Esophagus squamous epithelium (tissue), 5 donors: ENCODE data around the gene PCDHAC2. TPM values are rescaled to one million over a fixed set of nuclear protein-coding genes. Genes with fewer than 3 reads are reported as not detected.

Source experiments
- DNase-seq: peaks from one replicate; lab custom pipeline; 2025; lab: John Stamatoyannopoulos, UW
- H3K27ac ChIP-seq, 4 donors: fragments of 200-600 bp; sonication (generic); one replicate each; pipeline ENCODE4 v1.5.1; 2016 to 2019; ENCODE audit warnings: mild to moderate bottlenecking in 1 of 4
- H3K27me3 ChIP-seq, 4 donors: fragments of 200-600 bp; sonication (generic); 1 replicate in 3 of 4; 2 replicates in 1 of 4; pipeline versions ENCODE4 v1.5.1 to v1.6.0; 2017 to 2021; ENCODE audit warnings: antibody characterized with exemption in 1 of 4
- H3K36me3 ChIP-seq, 3 donors: fragments of 200-600 bp; sonication (generic); one replicate each; pipeline ENCODE4 v1.5.1; 2016 to 2019
- H3K4me1 ChIP-seq, 3 donors: fragments of 200-600 bp; sonication (generic); one replicate each; pipeline ENCODE4 v1.5.1; 2017 to 2019
- H3K4me3 ChIP-seq, 4 donors: fragments of 200-600 bp; sonication (generic); 1 replicate in 3 of 4; 2 replicates in 1 of 4; pipeline ENCODE4 v1.5.1; 2016 to 2019; ENCODE audit warnings: mild to moderate bottlenecking in 2 of 4, moderate library complexity in 1 of 4
- H3K9me3 ChIP-seq, 3 donors: fragments of 200-600 bp; sonication (generic); one replicate each; pipeline ENCODE4 v1.5.1; 2016 to 2019
- CTCF ChIP-seq, 6 experiments: fragments of 450-650 bp in 4 of 6; fragments of 200-600 bp in 2 of 6; sonication (generic) in 2 of 6; IDR thresholded peaks; one replicate each; pipeline ENCODE4 v1.5.1; 2016 to 2019; ENCODE audit warnings: antibody characterized with exemption in 6 of 6, mild to moderate bottlenecking in 4 of 6, moderate library complexity in 4 of 6
- POLR2A ChIP-seq, 4 donors: fragments of 450-650 bp; IDR thresholded peaks; one replicate each; pipeline ENCODE4 v1.6.1; 2017; ENCODE audit warnings: antibody characterized with exemption in 4 of 4, mild to moderate bottlenecking in 4 of 4, moderate library complexity in 3 of 4
- WGBS, 2 donors: methylation state at CpG; one replicate each; pipeline ENCODE4 v1.1.5; 2018; 5-methylcytosine and 5-hydroxymethylcytosine counted together
- intact Hi-C: fragments of 100-400 bp; cut with DNase I; formaldehyde crosslinking; loops from one replicate; pipeline ENCODE4 v1.15.0; 2022
- total RNA-seq, 4 donors: library from RNA; depleted of rRNA; stranded (reverse); fragments of >200 nt; gene quantifications; one replicate each; pipeline ENCODE4 v1.1.0, GENCODE V29; 2016
- donor health status: DM: yes; HTN: yes; CAD: no.

Gene PCDHAC2
- total RNA-seq, result 1 to 10 TPM in 1 of 4 donors, under 1 TPM in 1, not detected in 2; 0.19 to 2.2 TPM

- peaks cover 0 to 18% (median 10%) of the 10 kb centered on the region in 3 donors for H3K4me1 ChIP-seq
- DNase-seq, result no peak
- no peak within 1 kb of the TSS for H3K27ac ChIP-seq
- no peaks in the 10 kb centered on the region for H3K36me3 ChIP-seq
- WGBS, 2 donors, result 4% methylated on average over 21 of the region's 80 CpGs; no CpG with 5 or more reads in 1 of the 2 donors
- intact Hi-C loops, result no loop called here
- H3K4me3 ChIP-seq, result peak within 1 kb of the TSS; percentile 31 to 67 (median 47)
- no peaks in the 10 kb centered on the region for H3K9me3 ChIP-seq
- H3K27me3 ChIP-seq, result peaks cover 0 to 57% (median 0%) of the 10 kb centered on the region in 4 donors
- TF ChIP-seq CTCF (IDR thresholded peaks at IDR 0.05) (no peak), POLR2A (IDR thresholded peaks at IDR 0.05) (no peak)
Observed at GRCh38 chr5:140966293-140967225, at the start of gene PCDHAC2. PCDHAC2 (plus strand) TSS chr5:140966476; CDS start chr5:140966767, 291 bp downstream.

- intact Hi-C loops, result no loop called here
- H3K4me3 ChIP-seq, result no peak overlapping the region
- H3K27ac ChIP-seq, result no peak overlapping the region
- H3K36me3 ChIP-seq, result no peaks in the 10 kb centered on the region
- peaks cover 0 to 58% (median 8%) of the 10 kb centered on the region in 4 donors for H3K27me3 ChIP-seq
- 55 to 59% methylated on average over 4 of the region's 4 CpGs for WGBS, 2 donors
- no peak for DNase-seq
- no peak for TF ChIP-seq POLR2A (IDR thresholded peaks at IDR 0.05)
- no peak for TF ChIP-seq CTCF (IDR thresholded peaks at IDR 0.05)
- H3K4me1 ChIP-seq, result peaks cover 0 to 20% (median 0%) of the 10 kb centered on the region in 3 donors
- H3K9me3 ChIP-seq, result no peaks in the 10 kb centered on the region
Observed at GRCh38 chr5:140923601-140924000, 42.7 kb upstream of the PCDHAC2 start.

- H3K9me3 ChIP-seq, result no peaks in the 10 kb centered on the region
- no peak within 1 kb of the TSS for H3K27ac ChIP-seq
- intact Hi-C loops, result no loop called here
- peak within 1 kb of the TSS; percentile 10 to 62 (median 43) for H3K4me3 ChIP-seq
- H3K36me3 ChIP-seq, result no peaks in the 10 kb centered on the region
- H3K4me1 ChIP-seq, result peaks cover 0 to 20% (median 0%) of the 10 kb centered on the region in 3 donors
- 21 to 23% methylated on average over 12 to 13 of the region's 41 CpGs for WGBS, 2 donors
- H3K27me3 ChIP-seq, result peaks cover 0 to 63% (median 8%) of the 10 kb centered on the region in 4 donors
- no peak for DNase-seq
- TF ChIP-seq POLR2A (IDR thresholded peaks at IDR 0.05) (no peak), CTCF (IDR thresholded peaks at IDR 0.05) (no peak)
Observed at GRCh38 chr5:140925806-140926442, 40.4 kb upstream of the PCDHAC2 start, which contains the start of gene PCDHAC1. PCDHAC1 (plus strand) TSS chr5:140926299; CDS start chr5:140926893, 594 bp downstream.

GRCh38 chr5:140926443-140927227 is 39.6 kb upstream of the PCDHAC2 start:
- Histone ChIP-seq H3K4me3 (peak overlapping the region; percentile 10 to 62 (median 43)), H3K4me1 (peaks cover 0 to 20% (median 0%) of the 10 kb centered on the region in 3 donors), H3K27ac (no peak overlapping the region), H3K9me3 (no peaks in the 10 kb centered on the region), H3K27me3 (peaks cover 0 to 62% (median 8%) of the 10 kb centered on the region in 4 donors), H3K36me3 (no peaks in the 10 kb centered on the region)
- DNase-seq, result no peak
- WGBS, 2 donors, result 18% methylated on average over 16 of the region's 74 CpGs; no CpG with 5 or more reads in 1 of the 2 donors
- intact Hi-C loops, result no loop called here
- TF ChIP-seq POLR2A (IDR thresholded peaks at IDR 0.05) (no peak), CTCF (IDR thresholded peaks at IDR 0.05) (peak in 5 of 6 experiments; percentile 34 to 63 (median 55))
